GM18873 (cell line): Measurements from ENCODE around the gene BCL7C.
"Not testable (repeated sequence)": the region's sequence is repeated elsewhere in the genome, so short reads cannot be mapped to it uniquely, and the experiment has no call there.

Source experiments
- ATAC-seq: cut with Tn5 transposase; IDR thresholded peaks from one replicate; pipeline ENCODE4 v1.9.1; 2021; ENCODE audit warnings: mild to moderate bottlenecking, moderate library complexity, moderate number of reproducible peaks; ENCODE audit not compliant: unreplicated experiment, low FRiP score

Gene BCL7C

GRCh38 chr16:30874244-30874820 lies 19.5 kb downstream of the BCL7C start:
- no peak for ATAC-seq

- no peak for ATAC-seq
Measured at GRCh38 chr16:30870904-30871303, 23.0 kb downstream of the BCL7C start.

- ATAC-seq = no peak
Measured at GRCh38 chr16:30867747-30868146, 26.1 kb downstream of the BCL7C start.

- no peak for ATAC-seq
Measured at GRCh38 chr16:30866031-30866430, 27.8 kb downstream of the BCL7C start.

- ATAC-seq = not testable (repeated sequence)
Measured at GRCh38 chr16:30863178-30863577, 30.7 kb downstream of the BCL7C start.

GRCh38 chr16:30860729-30861128 lies 33.1 kb downstream of the BCL7C start:
- not testable (repeated sequence) for ATAC-seq

- ATAC-seq = no peak
Measured at GRCh38 chr16:30858829-30859423, 35.0 kb downstream of the BCL7C start.

- ATAC-seq = no peak
Measured at GRCh38 chr16:30858111-30858495, 35.8 kb downstream of the BCL7C start.

GRCh38 chr16:30853758-30854157 lies 40.1 kb downstream of the BCL7C start:
- ATAC-seq = no peak

GRCh38 chr16:30850246-30850645 lies 43.6 kb downstream of the BCL7C start:
- no peak for ATAC-seq

- ATAC-seq = no peak
Measured at GRCh38 chr16:30846649-30847402, 47.1 kb downstream of the BCL7C start.

GRCh38 chr16:30844671-30845449 lies 49.0 kb downstream of the BCL7C start:
- ATAC-seq = no peak

GRCh38 chr16:30844346-30844670 lies 49.6 kb downstream of the BCL7C start:
- ATAC-seq = no peak

GRCh38 chr16:30843501-30843900 lies 50.4 kb downstream of the BCL7C start:
- ATAC-seq = no peak

- no peak for ATAC-seq
Measured at GRCh38 chr16:30842971-30843370, 50.9 kb downstream of the BCL7C start.

GRCh38 chr16:30841332-30841731 lies 52.5 kb downstream of the BCL7C start:
- no peak for ATAC-seq

- ATAC-seq = no peak
Measured at GRCh38 chr16:30840611-30841010, 53.3 kb downstream of the BCL7C start.

- no peak for ATAC-seq
Measured at GRCh38 chr16:30839523-30840227, 54.2 kb downstream of the BCL7C start.

GRCh38 chr16:30838876-30839471 lies 54.9 kb downstream of the BCL7C start:
- no peak for ATAC-seq

- no peak for ATAC-seq
Measured at GRCh38 chr16:30837904-30838303, 56.0 kb downstream of the BCL7C start.
